NCI-H774 (cell line): Measurements from ENCODE around the gene ZNF320.
A peak's percentile ranks its signal among the peaks of the same experiment; 100 is the strongest.
"Not testable (repeated sequence)": the region's sequence is repeated elsewhere in the genome, so short reads cannot be mapped to it uniquely, and the experiment has no call there.

ENCODE experiments used
- DNase-seq: peaks from one replicate; lab custom pipeline; 2025; lab: John Stamatoyannopoulos, UW

ZNF320 gene

GRCh38 chr19:52922841-52923777, 25.7 kb upstream of the ZNF320 start, which contains the start of gene ZNF888:
Gene ZNF888, minus strand, starts transcription at chr19:52923428. Its CDS starts 5,555 bp downstream, at chr19:52917873.
- peak; percentile 77 for DNase-seq

DNA sequence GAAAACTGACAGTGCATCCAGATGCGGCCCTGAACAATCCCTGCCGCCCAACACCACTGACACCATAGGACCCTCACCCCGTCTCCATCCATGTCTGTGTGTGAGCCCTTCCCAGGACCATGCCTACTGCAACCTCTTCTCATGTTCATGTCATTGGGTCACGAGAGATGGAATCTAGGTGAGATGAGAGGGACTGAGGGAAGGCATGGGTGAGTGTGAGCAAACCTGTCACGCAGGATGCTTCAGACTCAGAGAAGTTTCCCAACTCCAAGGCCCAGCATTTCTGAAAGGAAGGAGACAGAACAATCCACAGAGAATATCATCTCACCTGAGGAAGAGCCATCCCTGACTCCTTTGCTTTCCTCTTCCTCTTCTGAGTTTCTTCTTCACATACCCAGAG, 20.1 kb upstream of the ZNF320 start:
- DNase-seq: no peak

DNA sequence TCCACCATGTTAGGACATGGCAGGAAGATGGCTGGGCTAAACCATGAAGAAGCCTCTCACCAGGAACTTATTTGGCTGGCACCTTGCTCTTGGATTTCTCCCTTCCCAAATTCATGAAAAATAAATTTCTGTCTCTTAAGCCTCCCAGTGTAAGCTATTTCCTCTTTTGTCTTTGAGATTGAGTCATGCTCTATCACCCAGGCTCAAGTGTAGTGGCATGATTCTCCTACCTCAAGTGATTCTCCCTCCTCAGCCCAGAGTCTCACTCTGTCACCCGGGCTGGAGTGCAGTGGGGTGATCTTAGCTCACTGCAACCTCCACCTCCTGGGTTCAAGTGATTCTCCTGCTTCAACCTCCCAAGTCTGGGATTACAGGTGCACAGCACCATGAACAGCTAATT, 13.2 kb upstream of the ZNF320 start:
- DNase-seq: no peak

GRCh38 chr19:52904052-52904780, 6.8 kb upstream of the ZNF320 start:
- DNase-seq: not testable (repeated sequence)

GRCh38 chr19:52901842-52902241, 4.4 kb upstream of the ZNF320 start:
- no peak for DNase-seq

GRCh38 chr19:52898596-52898995, 1.2 kb upstream of the ZNF320 start:
- DNase-seq: not testable (repeated sequence)

DNA sequence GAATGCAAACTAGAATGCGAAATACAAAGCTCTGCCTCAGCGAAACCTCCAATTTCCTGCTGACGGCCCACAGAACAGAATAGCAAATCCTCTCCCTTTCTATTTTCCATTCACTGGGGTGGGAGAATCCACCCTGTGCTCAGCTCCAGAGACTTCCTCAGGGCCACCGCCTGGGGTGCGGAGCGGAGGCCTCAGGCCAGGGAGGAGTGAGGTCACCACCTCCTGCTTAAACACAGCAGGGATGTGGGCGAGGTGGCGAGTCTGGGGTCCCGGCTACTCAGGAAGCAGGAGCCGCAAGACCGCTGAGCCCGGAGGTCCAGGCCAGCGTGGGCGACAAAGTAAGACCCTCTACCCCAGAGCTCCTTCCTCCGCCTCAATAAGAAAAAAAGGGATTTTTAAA, 666 bp upstream of the ZNF320 start:
- DNase-seq: no peak

- DNase-seq: peak; percentile 3
These were observed 851 bp downstream of the ZNF320 start for GRCh38 chr19:52896431-52897137.

GRCh38 chr19:52891336-52891735, 6.1 kb downstream of the ZNF320 start:
- no peak for DNase-seq

DNA sequence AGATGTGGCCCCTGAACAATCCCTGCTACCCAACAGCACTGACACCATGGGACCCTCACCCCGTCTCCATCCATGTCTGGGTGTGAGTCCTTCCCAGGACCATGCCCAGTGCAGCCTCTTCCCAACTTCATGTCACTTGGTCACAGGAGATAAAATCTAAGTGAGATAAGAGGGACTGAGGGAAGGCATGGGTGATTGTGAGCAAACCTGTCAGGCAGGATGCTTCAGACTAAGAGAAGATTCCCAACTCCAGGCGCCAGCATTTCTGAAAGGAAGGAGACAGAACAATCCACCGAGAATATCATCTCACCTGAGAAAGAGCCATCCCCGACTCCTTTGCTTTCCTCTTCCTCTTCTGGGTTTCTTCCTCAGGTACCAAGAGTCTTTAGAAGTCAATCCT, 7.5 kb downstream of the ZNF320 start:
- DNase-seq: no peak

- no peak for DNase-seq
These were observed 8.4 kb downstream of the ZNF320 start for GRCh38 chr19:52889076-52889475.

- no peak for DNase-seq
These were observed 16.5 kb downstream of the ZNF320 start for GRCh38 chr19:52880895-52881389.

DNA sequence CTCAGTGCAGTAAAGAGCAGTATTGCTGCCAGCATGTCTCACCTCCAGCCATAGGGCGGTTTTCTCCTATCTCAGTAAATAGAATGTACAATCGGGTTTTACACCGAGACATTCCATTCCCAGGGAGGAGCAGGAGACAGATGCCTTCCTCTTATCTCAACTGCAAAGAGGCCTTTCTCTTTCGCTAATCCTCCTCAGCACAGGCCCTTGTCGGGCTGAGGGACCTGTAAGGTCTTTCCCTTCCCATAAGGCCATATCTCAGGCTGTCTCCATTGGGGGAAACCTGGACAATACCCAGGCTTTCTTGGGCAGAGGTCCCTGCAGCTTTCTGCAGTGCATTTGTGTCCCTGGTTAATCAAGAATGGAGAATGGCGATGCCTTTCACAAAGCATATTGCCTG, 24.4 kb downstream of the ZNF320 start:
- DNase-seq: not testable (repeated sequence)

GRCh38 chr19:52871466-52871865, 26.0 kb downstream of the ZNF320 start:
- DNase-seq: no peak

DNA sequence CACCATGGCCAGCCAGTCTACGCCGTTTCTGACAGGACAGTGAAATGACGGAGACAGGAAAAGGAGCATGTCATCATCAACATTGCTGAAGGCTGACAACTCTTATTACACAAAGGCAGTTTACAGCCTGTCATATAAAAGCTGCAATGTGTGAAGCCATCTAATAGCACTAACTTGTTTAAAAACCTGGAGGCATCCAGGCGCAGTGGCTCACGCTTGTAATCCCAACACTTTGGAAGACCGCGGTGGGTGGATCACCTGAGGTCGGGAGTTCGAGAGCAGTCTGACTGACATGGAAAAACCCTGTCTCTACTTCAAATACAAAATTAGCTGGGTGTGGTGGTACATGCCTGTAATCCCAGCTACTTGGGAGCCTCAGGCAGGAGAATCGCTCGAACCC, 29.4 kb downstream of the ZNF320 start:
- not testable (repeated sequence) for DNase-seq

DNA sequence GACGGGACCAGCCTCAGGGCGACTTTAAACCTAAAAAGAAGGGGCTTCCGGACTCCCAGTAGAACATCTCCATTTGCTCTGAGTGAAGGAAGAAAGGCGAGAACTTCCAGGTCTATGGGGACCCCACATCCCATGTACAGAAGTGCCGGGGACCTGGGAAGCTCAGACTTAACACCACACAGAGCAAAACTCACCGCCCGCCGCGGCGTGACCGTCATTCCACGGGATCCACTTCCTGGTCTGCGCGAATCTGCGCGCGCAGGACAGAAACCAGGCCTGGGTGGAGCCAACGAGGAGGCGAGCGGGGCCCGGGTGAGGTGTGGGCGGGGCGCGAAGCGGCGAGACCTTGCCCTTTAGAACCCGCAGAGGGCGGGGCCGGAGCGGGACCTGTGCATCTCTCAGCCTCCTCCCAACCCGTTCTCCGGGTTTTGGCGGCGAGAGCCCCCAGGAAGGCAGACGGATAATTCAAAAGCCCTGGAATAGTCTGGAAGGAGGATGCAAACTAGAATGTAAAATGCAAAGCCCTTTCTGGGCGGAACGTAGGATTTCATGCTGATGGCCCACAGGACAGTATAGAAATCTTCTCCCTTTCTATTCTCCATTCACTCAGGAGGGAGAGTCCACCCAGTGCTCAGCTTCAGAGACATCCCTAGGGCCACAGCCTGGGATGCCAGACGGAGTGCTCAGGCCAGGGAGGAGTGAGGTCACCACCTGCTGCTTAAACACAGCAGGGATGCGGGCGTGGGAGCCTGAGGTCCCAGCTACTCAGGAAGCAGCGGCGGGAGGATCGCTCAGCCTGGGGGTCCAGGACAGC, 39.9 kb downstream of the ZNF320 start, which contains the start of gene ZNF468:
Gene ZNF468, minus strand, starts transcription at position 242 of the 814 bp plus-strand sequence. CDS start 3,347 bp downstream, outside the sequence.
- peak; percentile 84 for DNase-seq

- not testable (repeated sequence) for DNase-seq
These were observed 40.7 kb downstream of the ZNF320 start for GRCh38 chr19:52856540-52857377.
